Transverse colon (tissue), 4 donors: ENCODE measurements around the gene CTH. TPM values are rescaled to one million over a fixed set of nuclear protein-coding genes. Genes with fewer than 3 reads are reported as not detected.
"Not testable (repeated sequence)": the region's sequence is repeated elsewhere in the genome, so short reads cannot be mapped to it uniquely, and the experiment has no call there.

Source experiments
- DNase-seq: peaks from one replicate; pipeline ENCODE4 v3.0.0-alpha.2; 2019
- H3K27ac ChIP-seq, 4 donors: fragments of 200-600 bp; sonication (generic); 2 replicates each; pipeline ENCODE4 v1.5.1; 2016 to 2018; ENCODE audit warnings: inconsistent platforms in 4 of 4
- H3K27me3 ChIP-seq: fragments of 200-600 bp; sonication (generic); 2 replicates; pipeline ENCODE4 v1.5.1; 2017; ENCODE audit warnings: inconsistent platforms
- H3K36me3 ChIP-seq, 4 donors: fragments of 200-600 bp; sonication (generic); 2 replicates each; pipeline ENCODE4 v1.5.1; 2017 to 2019; ENCODE audit warnings: inconsistent platforms in 4 of 4
- H3K4me1 ChIP-seq, 4 donors: fragments of 200-600 bp; sonication (generic); 2 replicates each; pipeline ENCODE4 v1.5.1; 2017 to 2020; ENCODE audit warnings: inconsistent platforms in 4 of 4
- H3K4me3 ChIP-seq, 4 donors: fragments of 200-600 bp; sonication (generic); 1 replicate in 1 of 4; 2 replicates in 3 of 4; pipeline versions ENCODE4 v1.5.1 to v1.6.1; 2017 to 2019; ENCODE audit warnings: inconsistent platforms in 4 of 4
- H3K9me3 ChIP-seq, 2 donors: fragments of 200-600 bp; sonication (generic); 2 replicates each; pipeline ENCODE4 v1.5.1; 2017 to 2019; ENCODE audit warnings: inconsistent platforms in 2 of 2
- EP300 ChIP-seq: sonication (generic); formaldehyde crosslinking; IDR thresholded peaks from one replicate; pipeline ENCODE4 v1.6.1; 2017; ENCODE audit warnings: antibody characterized with exemption, low read depth
- POLR2A ChIP-seq: fragments of 450-650 bp; IDR thresholded peaks from one replicate; pipeline ENCODE4 v1.6.1; 2016; ENCODE audit warnings: antibody characterized with exemption, mild to moderate bottlenecking, moderate library complexity
- POLR2AphosphoS5 ChIP-seq, 3 donors: sonication (generic); formaldehyde crosslinking; IDR thresholded peaks; one replicate each; pipeline ENCODE4 v1.6.1; 2016; ENCODE audit warnings: antibody characterized with exemption in 3 of 3
- WGBS, 2 donors: methylation state at CpG; one replicate each; pipeline ENCODE4 v1.1.5; 2018; ENCODE audit warnings: low coverage in 1 of 2; 5-methylcytosine and 5-hydroxymethylcytosine counted together
- in situ Hi-C, 4 donors: fragments of 200-750 bp; cut with MboI; loops; one replicate each; pipeline versions ENCODE4 v1.15.0 to v1.15.1; 2017; ENCODE audit warnings: low sequenced_read_pairs in 3 of 4, low pct_ligation_motif_present in 1 of 4, low pct_unique_long_range_greater_than_20kb in 1 of 4
- intact Hi-C: fragments of 100-400 bp; cut with DNase I; formaldehyde crosslinking; loops from one replicate; pipeline ENCODE4 v1.15.1; 2023; ENCODE audit warnings: low total_unique reads
- total RNA-seq, 4 donors: library from RNA; depleted of rRNA; stranded (reverse); fragments of >200 nt; gene quantifications; one replicate each; pipeline ENCODE4 v1.1.0, GENCODE V29; 2016
- TF ChIP-seq, protein P1 (sequence below), 5 experiments: fragments of 200-600 bp in 3 of 5; fragments of 450-650 bp in 2 of 5; sonication (generic) in 3 of 5; IDR thresholded peaks; 1 replicate in 2 of 5; 2 replicates in 3 of 5; pipeline ENCODE4 v1.5.1; 2016 to 2017; ENCODE audit warnings: antibody characterized with exemption in 5 of 5, inconsistent platforms in 3 of 5, mild to moderate bottlenecking in 2 of 5, moderate library complexity in 1 of 5

The CTH gene
- total RNA-seq, 4 donors from 2014 or later, result 1.9 to 8.6 (median 3.4) TPM; not detected in 1

DNA sequence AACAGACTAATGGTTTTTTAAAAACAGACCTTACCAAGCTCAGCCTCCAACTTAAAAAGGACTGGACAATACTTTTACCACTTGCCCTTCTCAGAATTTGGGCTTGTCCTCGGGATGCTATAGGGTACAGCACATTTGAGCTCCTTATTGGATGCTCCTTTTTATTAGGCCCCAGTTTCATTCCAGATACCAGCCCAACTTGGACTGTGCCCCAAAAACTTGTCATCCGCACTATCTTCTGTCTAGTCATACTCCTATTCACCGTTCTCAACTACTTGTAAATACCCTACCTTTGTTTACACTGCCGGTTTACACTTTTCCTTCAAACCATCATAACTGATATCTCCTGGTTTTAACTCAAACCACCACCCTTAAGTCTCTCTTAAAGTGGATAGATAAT is 38.6 kb upstream of the CTH start:
- Histone ChIP-seq H3K9me3 (no peaks in the 10 kb centered on the region), H3K27me3 (no peaks in the 10 kb centered on the region), H3K36me3 (no peaks in the 10 kb centered on the region), H3K4me1 (peaks cover 0 to 5% (median under 1%) of the 10 kb centered on the region in 4 donors), H3K4me3 (no peak overlapping the region), H3K27ac (no peak overlapping the region)
- no peak for DNase-seq
- TF ChIP-seq EP300 (no peak), POLR2AphosphoS5 (IDR thresholded peaks at IDR 0.05) (no peak), POLR2A (no peak)
- TF ChIP-seq, protein P1, sequence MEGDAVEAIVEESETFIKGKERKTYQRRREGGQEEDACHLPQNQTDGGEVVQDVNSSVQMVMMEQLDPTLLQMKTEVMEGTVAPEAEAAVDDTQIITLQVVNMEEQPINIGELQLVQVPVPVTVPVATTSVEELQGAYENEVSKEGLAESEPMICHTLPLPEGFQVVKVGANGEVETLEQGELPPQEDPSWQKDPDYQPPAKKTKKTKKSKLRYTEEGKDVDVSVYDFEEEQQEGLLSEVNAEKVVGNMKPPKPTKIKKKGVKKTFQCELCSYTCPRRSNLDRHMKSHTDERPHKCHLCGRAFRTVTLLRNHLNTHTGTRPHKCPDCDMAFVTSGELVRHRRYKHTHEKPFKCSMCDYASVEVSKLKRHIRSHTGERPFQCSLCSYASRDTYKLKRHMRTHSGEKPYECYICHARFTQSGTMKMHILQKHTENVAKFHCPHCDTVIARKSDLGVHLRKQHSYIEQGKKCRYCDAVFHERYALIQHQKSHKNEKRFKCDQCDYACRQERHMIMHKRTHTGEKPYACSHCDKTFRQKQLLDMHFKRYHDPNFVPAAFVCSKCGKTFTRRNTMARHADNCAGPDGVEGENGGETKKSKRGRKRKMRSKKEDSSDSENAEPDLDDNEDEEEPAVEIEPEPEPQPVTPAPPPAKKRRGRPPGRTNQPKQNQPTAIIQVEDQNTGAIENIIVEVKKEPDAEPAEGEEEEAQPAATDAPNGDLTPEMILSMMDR (IDR thresholded peaks at IDR 0.05), result no peak
- WGBS, 2 donors, result 69% methylated on average over 4 of the region's 4 CpGs
- intact Hi-C loops (no loop called here), in situ Hi-C loops (no loop called here)

DNA sequence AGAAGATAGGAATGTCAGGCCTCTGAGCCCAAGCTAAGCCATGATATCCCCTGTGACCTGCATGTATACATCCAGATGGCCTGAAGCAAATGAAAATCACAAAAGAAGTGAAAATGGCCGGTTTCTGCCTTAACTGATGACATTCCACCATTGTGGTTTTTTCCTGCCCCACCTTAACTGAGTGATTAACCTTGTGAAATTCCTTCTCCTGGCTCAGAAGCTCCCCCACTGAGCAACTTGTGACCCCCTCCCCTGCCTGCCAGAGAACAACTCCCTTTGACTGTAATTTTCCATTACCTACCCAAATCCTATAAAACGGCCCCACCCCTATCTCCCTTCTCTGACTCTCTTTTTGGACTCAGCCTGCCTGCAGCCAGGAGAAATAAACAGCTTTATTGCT is 37.5 kb upstream of the CTH start:
- intact Hi-C loops, H3K4me1 ChIP-seq, H3K4me3 ChIP-seq: not testable (repeated sequence)

DNA sequence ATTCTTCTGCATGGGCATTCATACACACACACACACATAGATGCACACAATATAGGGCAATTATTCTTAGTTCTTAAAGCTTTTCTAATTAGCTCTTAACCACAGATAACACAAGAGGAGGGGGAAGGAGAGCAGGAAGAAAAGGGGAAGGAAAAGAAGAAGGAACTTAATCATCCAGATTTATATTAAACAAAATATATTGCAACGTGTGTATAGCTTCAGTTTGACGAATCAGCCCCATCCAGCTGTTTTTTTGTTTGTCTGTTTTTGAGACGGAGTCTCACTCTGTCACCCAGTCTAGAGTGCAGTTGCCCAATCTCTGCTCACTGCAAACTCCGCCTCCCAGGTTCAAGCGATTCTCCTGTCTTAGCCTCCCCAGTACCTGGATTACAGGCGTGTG is 34.9 kb upstream of the CTH start:
- WGBS, 2 donors, result 74 to 77% methylated on average over 5 to 6 of the region's 6 CpGs
- H3K9me3 ChIP-seq, result no peaks in the 10 kb centered on the region
- H3K4me1 ChIP-seq, result no peaks in the 10 kb centered on the region
- no peaks in the 10 kb centered on the region for H3K36me3 ChIP-seq
- no peaks in the 10 kb centered on the region for H3K27me3 ChIP-seq
- no peak for DNase-seq
- no peak overlapping the region for H3K27ac ChIP-seq
- H3K4me3 ChIP-seq, result no peak overlapping the region
- in situ Hi-C loops (no loop called here), intact Hi-C loops (no loop called here)
- no peak for TF ChIP-seq EP300
- TF ChIP-seq POLR2AphosphoS5 (IDR thresholded peaks at IDR 0.05), result no peak
- TF ChIP-seq POLR2A, result no peak
- TF ChIP-seq, protein P1 (IDR thresholded peaks at IDR 0.05), result no peak

More for the DNA sequence above, 37.5 kb upstream of the CTH start:
- 80 to 85% methylated on average over 2 of the region's 2 CpGs for WGBS, 2 donors
- in situ Hi-C loops, H3K27ac ChIP-seq, H3K27me3 ChIP-seq, H3K9me3 ChIP-seq, DNase-seq, H3K36me3 ChIP-seq: not testable (repeated sequence)

DNA sequence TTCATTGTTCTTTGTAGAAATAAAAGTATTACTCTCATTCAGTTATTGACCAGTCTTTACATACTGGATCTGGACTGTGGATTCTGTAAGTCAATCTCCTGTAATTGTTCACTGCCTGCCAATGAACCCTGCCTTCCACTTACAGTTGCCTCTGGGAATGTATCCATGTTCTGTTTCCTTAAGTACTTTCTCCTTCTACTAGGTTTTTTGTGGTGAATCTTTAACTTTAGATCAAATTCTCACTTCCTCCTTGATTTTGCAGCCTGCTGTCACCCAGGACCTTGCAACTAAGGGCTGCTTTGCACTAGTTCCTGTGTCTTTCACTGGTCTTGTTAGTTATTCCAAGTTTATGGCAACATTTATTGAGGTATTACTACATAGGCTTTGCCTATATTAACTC is 28.4 kb upstream of the CTH start:
- no peaks in the 10 kb centered on the region for H3K27me3 ChIP-seq
- TF ChIP-seq POLR2AphosphoS5 (IDR thresholded peaks at IDR 0.05), result no peak
- no peaks in the 10 kb centered on the region for H3K36me3 ChIP-seq
- no peaks in the 10 kb centered on the region for H3K9me3 ChIP-seq
- no peaks in the 10 kb centered on the region for H3K4me1 ChIP-seq
- no peak overlapping the region for H3K4me3 ChIP-seq
- no peak overlapping the region for H3K27ac ChIP-seq
- DNase-seq, result no peak
- intact Hi-C loops, result no loop called here
- in situ Hi-C loops, result no loop called here

DNA sequence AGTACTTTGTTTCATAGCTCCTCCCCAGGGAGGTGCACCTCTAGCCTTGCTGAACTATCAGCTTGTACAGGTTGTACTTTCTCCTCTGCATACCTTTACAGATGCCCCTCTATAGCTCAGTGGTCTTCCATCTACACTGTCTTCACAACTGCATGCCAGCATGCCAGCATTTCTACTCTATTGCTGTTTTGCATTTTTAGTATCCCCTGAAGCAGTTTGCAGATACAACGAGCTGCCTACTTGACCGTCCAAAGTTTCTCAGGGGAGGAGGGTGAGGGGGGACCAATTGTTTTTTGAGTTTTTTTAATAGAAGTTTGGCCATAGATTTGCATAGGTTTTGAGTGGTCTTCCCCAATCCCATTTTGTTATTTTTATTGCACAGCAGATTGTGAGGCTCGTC is 27.6 kb upstream of the CTH start:
- no peak for DNase-seq
- H3K9me3 ChIP-seq, result no peaks in the 10 kb centered on the region
- no peak overlapping the region for H3K27ac ChIP-seq
- H3K27me3 ChIP-seq, result no peaks in the 10 kb centered on the region
- TF ChIP-seq POLR2AphosphoS5 (IDR thresholded peaks at IDR 0.05) (no peak), EP300 (no peak), POLR2A (no peak)
- TF ChIP-seq, protein P1 (IDR thresholded peaks at IDR 0.05), result no peak
- intact Hi-C loops, result no loop called here
- in situ Hi-C loops, result no loop called here
- H3K4me1 ChIP-seq, result no peaks in the 10 kb centered on the region
- 80 to 91% methylated on average over 2 to 3 of the region's 3 CpGs for WGBS, 2 donors
- H3K4me3 ChIP-seq, result no peak overlapping the region
- no peaks in the 10 kb centered on the region for H3K36me3 ChIP-seq
